ENCODE data around the gene SOX1.

DNA sequence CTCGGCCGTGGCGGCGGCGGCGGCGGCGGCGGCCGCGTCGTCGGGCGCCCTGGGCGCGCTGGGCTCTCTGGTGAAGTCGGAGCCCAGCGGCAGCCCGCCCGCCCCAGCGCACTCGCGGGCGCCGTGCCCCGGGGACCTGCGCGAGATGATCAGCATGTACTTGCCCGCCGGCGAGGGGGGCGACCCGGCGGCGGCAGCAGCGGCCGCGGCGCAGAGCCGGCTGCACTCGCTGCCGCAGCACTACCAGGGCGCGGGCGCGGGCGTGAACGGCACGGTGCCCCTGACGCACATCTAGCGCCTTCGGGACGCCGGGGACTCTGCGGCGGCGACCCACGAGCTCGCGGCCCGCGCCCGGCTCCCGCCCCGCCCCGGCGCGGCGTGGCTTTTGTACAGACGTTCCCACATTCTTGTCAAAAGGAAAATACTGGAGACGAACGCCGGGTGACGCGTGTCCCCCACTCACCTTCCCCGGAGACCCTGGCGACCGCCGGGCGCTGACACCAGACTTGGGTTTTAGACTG lies 1.7 kb downstream of the SOX1 start:
- TF ChIP-seq CTCF (IDR thresholded peaks at IDR 0.05) (no peak), POLR2A (IDR thresholded peaks at IDR 0.05) (no peak)

Measured in heart left ventricle (tissue), 13 donors.